ENCODE measurements around the gene STN1.
A peak's percentile ranks its signal among the peaks of the same experiment; 100 is the strongest.

STN1 gene, protein sequence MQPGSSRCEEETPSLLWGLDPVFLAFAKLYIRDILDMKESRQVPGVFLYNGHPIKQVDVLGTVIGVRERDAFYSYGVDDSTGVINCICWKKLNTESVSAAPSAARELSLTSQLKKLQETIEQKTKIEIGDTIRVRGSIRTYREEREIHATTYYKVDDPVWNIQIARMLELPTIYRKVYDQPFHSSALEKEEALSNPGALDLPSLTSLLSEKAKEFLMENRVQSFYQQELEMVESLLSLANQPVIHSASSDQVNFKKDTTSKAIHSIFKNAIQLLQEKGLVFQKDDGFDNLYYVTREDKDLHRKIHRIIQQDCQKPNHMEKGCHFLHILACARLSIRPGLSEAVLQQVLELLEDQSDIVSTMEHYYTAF

DNA sequence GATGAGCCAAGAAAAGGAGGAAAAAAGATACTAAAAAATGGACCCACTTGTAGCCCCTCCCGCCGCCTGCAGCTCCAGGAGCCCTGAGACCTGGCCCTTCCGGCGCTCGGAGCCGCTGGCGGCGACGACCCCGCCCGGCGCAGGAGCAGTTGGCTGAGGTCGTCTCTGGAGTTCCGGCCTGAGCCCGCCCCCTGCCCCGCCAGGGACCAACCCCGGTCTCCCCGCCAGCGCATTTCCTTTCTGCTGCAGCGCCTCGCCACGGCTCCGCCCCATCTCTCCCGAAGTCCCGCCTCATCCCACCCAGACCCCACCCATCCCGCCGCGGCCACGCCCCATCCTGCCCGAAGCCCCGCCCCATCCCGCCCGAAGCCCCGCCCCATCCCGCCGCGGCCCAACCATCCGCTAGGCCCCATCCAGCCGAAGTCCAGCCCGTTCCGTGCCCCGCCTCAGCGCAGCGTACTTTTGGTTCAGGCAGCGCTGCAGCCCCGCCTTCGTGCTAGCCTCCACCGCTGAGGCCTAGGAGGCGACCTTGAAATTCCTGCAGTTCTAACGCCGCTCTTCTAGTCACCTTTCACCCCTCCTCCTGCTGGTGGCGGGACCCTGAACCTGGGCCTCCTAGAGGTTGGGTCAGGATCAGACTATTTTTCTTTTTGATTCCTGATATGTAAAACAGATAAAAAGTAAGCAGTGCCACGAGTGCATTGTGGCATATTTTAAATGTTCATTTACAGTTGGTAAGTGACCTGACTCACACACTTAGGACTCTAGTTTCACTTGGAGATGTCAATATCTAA is at the start of gene STN1:
Gene STN1, minus strand, starts transcription at position 132 of the 794 bp plus-strand sequence. CDS start 590 bp downstream, outside the sequence.
- DNase-seq (ENCODE audit: low spot score), result peak; percentile 92

DNA sequence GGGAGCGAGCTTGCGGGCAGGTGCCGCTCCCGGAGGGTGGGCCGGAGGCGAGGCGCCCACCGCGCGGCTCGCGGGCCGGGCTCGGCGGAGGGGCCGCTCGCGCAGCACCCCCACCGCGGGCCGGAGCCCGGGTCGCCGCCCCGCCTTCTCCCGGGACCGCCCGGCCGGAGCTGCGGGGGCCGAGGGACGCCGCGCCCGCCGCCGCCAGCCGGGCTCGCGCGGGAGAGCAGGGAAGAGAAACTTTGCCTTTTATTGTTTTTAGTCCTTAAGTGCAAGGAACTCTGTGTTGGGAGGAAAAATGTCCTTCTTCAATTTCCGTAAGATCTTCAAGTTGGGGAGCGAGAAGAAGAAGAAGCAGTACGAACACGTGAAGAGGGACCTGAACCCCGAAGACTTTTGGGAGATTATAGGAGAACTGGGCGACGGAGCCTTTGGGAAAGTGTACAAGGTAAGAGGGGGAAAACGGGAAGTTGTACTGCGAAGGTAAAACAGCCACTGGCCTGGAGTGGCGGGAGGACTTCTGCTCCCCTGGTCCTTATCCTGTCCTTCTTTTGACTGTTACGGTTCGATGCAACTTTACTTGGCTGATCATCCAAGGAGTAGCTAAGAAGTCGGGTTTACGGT is 49.6 kb upstream of the STN1 start:
- peak; percentile 45 for DNase-seq (ENCODE audit: low spot score)

DNA sequence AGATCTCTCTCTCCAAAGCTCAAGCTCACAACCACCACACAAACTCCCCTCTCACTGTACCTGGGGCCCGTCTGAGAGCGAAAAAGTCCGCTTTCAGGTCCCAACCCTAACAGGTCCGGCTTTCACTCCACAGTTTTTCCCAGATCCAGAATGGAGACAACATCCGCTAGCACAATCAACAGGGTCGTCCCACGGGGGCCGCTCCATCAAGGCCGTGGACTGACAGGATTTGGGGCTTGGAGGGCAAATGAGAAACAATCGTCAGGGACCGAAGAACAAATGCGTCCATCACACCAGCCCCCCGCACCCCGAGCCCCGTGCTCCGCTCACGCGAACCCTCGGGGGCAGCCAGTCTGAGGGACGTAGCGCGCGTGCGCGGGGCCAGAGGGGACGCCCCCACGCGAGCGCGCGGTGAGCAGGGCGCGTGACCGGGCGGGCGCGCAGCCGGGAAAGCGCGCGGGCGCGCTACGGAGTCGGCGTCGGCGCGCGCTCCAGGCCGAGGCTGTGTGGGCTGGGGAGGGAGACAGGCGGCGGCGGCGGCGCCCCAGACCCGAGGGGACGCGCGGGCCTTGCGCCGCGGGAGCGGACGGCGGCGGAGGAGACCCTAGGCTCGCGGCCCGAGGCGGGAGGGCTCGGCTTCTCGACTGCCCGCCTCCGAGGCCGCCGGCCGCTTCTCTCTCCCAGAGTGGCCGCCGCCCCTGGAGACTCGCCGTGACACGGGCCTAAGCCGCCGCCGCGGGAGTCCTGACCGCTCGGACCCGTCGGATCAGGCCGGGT is 48.9 kb upstream of the STN1 start, which contains the start of gene SLK:
Gene SLK, plus strand, starts transcription at position 470 of the 777 bp plus-strand sequence. CDS start 606 bp downstream, outside the sequence.
- DNase-seq (ENCODE audit: low spot score), result peak; percentile 83

DNA sequence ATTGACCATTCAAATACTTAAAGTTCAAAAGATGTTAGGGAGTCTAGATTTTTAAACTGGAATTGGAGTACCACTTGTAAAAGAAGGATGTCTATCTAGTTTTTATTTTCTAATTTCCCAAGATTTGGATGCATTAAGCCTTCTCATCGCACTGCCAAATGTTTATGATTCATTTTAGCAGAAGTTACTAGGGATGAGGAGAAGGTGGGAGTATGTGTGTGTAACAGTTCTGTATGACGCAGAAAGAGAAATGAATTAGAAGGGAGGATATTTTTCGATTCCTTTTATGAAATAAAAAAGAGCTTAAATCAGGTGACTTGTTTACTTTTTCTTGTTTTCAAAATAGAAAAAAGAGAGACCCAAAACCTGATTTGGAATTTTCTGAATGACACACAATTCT is 42.1 kb upstream of the STN1 start:
- no peak for DNase-seq (ENCODE audit: low spot score)

DNA sequence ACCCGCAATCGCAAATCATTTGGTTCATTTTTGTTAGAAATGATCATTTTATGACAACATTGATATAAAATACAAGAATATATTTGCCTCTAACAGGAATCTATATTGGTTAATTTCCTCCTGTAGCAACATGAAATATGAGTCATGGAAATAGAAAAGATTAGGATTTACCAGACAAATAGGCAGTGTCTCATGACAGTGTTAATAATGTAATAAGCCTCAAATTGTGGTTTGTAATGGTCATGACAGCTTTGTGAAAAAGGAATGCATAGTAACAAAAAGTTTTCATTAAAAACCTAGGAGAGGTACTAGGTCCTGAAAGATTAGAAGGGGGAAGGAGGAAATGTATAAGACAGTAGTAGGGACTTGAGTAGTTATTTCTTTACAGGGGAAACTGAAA is 41.0 kb upstream of the STN1 start:
- no peak for DNase-seq (ENCODE audit: low spot score)

DNA sequence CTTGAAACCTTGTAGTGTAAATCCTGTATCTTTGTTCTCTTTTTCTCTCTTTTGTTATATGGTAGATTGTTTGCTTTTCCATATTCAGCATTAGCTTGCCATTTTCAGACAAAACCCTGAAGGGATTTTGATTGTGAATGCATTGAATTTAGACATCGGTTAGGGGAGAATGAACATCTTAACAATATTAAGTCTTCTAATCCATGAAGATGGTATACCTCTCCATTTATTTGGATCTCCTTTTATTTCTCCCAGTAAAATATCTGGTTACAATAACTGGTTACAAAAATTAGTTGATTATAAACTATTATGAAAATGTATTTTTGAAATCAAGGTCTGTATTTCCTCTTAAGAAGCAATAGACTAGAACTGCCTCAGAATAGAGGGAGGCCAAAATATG is 36.6 kb upstream of the STN1 start:
- DNase-seq (ENCODE audit: low spot score), result no peak

DNA sequence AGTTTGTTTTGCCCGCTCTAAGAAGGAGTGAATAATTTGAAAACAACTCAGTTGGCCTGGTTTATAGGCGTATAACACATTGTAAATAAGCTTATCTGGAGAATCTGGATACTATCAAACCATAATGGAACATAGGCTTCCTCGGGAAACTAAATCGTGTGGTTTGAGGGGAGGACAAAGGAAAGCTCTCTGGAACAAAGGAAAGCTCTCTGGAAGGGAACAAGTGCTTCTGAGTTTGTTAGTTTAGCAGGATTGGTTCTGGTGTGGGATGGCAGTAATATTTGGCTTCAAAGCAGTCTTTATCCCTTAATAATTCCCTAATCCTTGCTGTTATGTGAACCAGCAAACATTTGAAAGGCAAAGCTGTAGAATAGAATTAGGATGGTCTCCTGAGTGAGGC is 34.0 kb upstream of the STN1 start:
- no peak for DNase-seq (ENCODE audit: low spot score)

DNA sequence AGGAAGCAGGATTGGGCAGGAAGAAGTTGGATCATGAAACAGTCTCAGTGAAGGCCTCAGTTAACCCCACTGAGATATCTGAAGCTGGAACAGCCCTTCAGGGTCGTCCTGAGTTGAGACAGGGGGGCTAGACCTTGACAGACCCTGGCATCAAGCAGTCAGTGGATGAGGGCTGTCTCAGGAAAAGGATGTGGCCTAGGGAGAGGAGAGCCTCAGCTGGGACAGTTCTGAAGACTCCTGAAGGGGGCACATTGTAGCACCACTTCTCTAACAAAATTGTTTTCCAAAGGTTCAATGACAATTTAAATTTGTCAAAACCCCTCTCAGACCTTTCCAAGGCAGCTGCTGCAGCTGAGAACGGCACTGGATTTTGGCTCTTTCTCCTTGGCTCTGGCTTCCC is 33.2 kb upstream of the STN1 start:
- no peak for DNase-seq (ENCODE audit: low spot score)

DNA sequence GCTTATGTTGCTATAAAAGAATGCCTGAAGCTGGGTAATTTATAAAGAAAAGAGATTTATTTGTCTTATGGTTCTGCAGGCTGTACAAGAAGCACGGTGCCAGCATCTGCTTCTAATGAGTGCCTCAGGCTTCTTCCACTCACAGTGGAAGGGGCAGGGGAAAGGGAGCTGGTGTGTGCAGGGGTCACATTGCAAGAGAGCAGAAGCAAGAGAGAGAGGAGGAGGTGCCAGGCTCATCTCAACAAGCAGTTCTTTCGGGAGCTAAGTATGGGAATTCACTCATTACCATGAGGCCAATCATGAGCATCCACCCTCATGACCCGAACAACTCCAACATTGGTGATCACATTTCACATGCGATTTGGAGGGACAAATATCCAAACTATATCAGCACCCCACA is 31.7 kb upstream of the STN1 start:
- no peak for DNase-seq (ENCODE audit: low spot score)

DNA sequence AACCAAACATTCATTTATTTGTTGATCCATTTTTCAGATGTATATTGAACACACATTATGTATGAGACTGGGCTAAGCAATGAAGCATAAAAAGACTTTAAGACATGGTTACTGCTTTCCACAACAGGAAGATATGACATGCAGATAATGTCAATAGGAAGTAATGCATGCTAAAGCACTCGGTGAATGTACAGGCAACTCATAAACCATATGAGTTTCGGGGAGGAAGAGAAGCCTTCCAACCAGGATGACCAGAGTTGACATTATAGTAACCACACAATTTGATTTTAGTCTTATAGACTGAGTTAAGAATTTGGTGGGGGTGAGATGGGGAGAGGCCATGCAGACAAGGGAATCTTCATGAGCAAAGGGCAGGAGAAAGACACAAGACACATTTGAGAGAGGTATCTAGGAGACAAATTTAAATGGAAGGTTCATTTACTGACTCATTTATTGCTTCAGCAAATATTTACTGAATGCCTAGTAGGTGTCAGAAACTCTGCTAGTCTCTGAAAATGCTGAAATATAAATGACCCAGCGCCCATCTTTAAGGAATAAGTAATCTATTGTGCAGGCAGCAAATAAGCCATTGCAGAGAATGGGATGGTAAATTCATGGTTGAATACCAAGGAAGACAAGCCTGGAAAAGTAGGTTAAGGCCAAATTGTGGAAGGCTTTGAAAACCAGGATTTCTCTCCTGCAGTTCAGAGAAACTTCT is 30.0 kb upstream of the STN1 start:
- no peak for DNase-seq (ENCODE audit: low spot score)

DNA sequence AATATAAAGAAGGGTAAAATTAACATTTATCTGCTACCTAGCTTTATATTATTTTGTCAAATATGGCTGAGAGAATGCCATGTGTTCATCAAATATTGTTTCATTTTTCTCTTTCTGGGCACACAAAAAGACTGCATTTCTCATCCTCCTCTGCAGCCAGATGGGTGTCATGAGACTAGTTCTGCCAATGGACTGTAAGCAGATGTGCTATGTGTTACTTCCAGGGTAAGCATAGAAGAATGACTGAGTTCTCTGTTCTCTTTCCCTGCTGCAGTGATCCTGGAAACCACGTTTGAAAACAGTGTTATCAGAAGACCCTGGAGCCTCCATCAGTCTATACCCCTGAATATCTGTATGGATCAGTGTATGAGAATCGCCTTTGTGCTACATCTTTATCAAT is 24.9 kb upstream of the STN1 start:
- DNase-seq (ENCODE audit: low spot score), result no peak

DNA sequence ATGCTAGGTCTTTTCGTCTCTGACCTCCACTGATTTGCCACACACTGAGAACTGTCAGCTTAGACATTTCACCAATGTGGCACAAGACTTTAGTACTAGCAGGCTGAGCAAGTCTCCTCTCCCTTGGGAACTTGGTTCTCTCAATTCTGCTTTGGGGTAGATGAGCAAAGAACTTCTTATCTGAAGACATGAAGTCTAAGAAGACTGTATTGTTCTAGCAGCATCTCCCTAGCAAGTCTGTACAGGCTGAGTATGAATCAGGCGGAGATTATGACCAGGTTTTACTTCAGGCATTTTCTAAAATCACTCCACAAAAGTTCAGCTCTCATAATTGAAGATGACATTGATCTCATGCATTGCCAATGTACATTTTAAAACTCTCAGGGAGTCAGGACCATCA is 23.8 kb upstream of the STN1 start:
- DNase-seq (ENCODE audit: low spot score), result no peak

DNA sequence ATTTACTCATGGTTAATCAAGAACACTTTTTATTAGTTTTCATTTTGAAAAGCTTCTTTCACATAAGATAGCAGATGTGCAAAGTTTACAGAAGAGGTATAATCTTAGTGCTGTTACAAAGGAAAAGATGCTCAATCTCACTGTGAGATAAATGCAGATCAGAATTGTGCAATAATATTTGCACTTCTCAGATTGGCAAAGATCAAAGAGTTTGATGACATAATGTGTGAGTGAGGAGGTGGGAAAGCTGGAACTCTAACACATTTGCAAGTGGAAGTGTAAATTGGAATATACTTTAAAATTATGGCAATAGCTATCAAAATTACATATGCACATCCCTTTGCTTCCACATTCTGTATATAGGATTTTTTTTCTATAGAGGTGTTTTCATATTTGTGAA is 21.5 kb upstream of the STN1 start:
- no peak for DNase-seq (ENCODE audit: low spot score)

DNA sequence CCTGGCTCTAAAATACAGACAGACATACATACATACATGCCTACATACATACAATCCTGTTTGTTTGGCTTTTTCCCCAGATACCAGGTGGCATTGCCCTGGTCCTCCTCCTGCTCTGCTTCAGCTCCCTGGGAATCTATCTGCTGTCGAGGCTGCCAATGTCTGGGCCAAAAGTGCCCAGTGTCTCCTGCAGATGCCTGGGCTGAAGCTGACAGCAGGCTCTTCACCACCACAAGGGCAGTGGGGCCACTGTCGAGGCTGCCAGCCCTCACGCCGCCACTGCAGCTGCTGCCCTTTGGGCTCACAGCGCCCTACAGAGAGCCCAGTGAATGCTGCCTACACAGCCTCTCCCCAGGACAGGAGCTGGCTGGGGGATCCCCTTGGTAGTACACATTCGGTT is 18.0 kb upstream of the STN1 start:
- no peak for DNase-seq (ENCODE audit: low spot score)

DNA sequence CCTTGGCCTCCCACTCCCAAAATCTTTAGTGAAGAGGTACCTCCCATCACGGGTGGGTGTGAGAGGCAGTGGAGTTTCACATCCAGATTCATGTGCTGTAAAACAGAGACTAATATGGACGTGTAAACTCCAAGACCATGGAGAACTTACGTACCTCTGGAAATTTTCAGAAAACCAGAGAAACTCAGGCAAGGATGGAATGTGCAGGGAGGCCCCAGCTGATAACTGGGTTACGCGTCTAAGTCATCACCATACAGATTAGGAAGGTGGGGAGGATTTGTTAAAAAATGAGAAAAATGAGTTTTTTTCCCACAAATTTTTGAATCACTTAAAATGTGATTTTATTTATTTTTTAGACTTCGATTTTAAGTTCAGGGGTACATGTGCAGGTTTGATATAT is 16.3 kb upstream of the STN1 start:
- DNase-seq (ENCODE audit: low spot score), result no peak

DNA sequence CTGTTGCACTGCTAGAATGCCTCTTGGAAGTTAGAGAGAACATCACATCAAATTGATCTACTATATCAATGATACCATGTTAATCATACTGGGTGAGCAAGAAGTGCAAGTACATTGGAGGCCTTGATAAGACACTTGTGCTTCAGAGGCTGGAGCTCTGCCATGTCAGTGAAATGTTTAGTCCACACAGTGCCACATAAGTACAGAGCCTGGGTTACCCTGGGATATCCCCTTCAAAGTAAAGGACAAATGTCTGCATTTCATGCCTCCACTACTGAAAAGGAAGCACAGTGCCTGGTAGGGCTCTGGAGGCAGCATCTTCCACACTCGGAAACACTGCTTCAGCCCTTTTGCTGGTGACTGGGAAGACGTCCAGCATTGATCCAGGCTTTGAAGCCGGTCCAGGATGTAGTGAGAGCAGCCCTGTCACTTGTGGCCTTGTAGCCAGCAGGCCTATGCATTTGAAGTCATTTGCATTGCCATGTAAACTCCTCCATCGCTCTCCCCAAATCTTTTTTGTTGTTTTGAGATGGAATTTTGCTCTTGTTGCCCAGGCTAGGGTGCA is 15.7 kb upstream of the STN1 start:
- DNase-seq (ENCODE audit: low spot score), result no peak

DNA sequence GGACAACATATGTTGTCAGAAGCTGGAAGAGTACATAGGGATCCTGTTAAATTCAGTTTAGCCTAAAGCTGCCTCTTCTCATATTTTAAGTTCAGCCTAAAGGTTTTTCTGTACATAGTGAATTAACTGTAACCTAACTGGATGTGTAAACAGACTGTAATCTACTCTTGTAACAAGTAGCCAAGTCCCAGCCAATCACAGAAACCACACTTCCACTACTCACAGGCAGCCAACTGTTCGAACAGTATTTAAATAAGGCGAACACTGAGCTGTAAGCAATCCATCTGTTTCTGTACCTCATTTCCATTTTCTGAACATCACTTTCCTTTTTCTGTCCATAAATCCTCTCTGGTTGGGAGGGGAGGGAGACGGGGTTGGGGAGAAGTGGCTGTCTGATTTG is 15.0 kb upstream of the STN1 start:
- DNase-seq (ENCODE audit: low spot score), result no peak

DNA sequence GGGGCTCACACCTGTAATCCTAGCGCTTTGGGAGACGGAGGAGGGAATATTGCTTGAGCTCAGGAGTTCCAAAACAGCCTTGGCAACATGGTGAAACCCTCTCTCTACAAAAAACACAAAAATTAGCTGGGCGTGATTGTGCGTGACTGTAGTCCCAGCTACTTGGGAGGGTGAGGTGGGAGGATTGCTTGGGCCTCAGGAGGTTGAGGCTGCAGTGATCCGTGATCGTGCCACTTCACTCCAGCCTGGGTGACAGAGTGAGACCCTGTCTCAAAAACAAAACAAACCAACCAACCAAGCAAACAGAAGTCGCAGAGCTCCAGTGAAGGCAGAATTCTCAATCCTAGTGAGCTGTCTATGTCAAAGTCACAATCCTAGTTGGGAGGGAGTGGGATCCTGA is 14.3 kb upstream of the STN1 start:
- no peak for DNase-seq (ENCODE audit: low spot score)

DNA sequence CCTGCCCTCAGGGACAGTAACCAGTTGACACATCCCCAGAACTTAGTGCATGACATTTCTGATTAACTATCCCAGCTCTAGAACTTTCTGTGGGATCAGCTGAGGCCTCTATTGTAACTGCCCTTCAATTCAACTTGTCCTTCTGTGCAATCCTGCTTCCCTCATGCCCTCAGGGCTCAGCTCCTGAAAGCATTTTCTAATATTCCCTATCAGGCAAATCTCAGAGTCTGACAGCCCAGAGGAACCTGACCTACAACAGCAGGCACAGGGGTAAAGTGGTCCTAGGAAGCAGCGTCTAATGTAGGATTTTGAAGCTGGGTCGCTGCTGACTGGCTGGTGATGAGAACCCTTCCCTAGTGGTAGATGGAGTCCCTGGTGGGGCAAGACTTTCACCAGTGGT is 13.6 kb upstream of the STN1 start:
- no peak for DNase-seq (ENCODE audit: low spot score)

DNA sequence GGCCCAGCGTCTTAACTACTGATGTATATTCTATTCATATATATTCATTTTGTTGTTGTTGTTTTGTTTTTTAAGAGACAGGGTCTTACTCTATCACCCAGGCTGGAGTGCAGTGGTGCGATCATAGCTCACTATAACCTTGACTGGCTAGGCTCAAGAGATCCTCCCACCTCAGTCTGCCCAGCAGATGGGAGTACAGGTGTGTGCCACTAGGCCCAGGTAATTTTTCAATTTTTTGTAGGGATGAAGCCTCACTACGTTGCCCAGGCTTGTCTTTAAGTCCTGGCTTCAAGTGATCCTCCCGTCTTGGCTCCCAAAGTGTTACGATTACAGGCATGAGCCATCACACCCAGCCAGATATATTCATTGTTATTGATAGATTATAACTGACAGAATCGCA is 12.9 kb upstream of the STN1 start:
- no peak for DNase-seq (ENCODE audit: low spot score)

DNA sequence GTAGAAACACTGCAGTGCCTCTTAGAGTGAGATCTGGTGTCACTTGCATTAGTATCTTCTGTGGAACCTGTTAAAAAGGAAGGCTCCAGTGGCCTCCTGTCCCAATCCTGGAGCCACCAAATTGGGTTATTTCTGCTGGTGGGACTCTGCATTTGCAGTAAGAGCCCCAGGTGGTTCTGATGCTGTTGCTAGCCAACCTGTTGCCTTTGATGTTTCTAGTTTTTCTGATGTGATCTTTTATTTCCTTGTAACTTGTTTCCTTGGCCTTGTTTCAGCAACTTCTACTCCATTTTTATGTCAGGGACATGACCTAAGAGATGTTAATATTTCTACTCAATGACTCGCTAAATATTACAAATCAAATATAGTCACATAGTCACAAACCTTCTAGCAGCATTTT is 12.5 kb upstream of the STN1 start:
- no peak for DNase-seq (ENCODE audit: low spot score)

All from hematopoietic multipotent progenitor cell treated with erythropoietin and hydrocortisone succinate and interleukin-3 and kit ligand, for 17 days (in vitro differentiated cells).